ENCODE measurements around the gene RNF182. TPM values are rescaled to one million over a fixed set of nuclear protein-coding genes. Genes with fewer than 3 reads are reported as not detected.

The RNF182 gene
- total RNA-seq, 1 experiment from 2014 or later, result 3.7 TPM

- no peaks in the 10 kb centered on the region for H4K20me1 ChIP-seq (ENCODE audit: control insufficient read depth, insufficient read depth, insufficient read length)
- no peak overlapping the region for H2AK5ac ChIP-seq (ENCODE audit: insufficient read length, low read length)
- H4K8ac ChIP-seq (replicated peaks; ENCODE audit: insufficient read length, low read depth, low read length), result no peak overlapping the region
- H3T11ph ChIP-seq (ENCODE audit: low read length), result no peak overlapping the region
- no peak overlapping the region for H3K4ac ChIP-seq (ENCODE audit: low read depth, low read length)
- peaks cover 13% of the 10 kb centered on the region for H3K23me2 ChIP-seq (ENCODE audit: insufficient read length, low read depth, low read length, poor library complexity, severe bottlenecking)
- H2AFZ ChIP-seq (ENCODE audit: low read length), result no peak overlapping the region
- H3K23ac ChIP-seq (ENCODE audit: insufficient read length, low read depth, low read length), result no peak overlapping the region
- no peak overlapping the region for H4K5ac ChIP-seq (ENCODE audit: insufficient read length, low read depth, low read length)
- H2BK20ac ChIP-seq (ENCODE audit: low read depth, low read length, poor library complexity, severe bottlenecking), result no peak overlapping the region
- H2BK12ac ChIP-seq (ENCODE audit: insufficient read length, low read depth, low read length), result no peak overlapping the region
- no peaks in the 10 kb centered on the region for H3K79me1 ChIP-seq (ENCODE audit: insufficient read depth, low read depth, low read length, poor library complexity, severe bottlenecking)
- H2BK5ac ChIP-seq (ENCODE audit: insufficient read length, low read length), result no peak overlapping the region
- peaks cover 46% of the 10 kb centered on the region for H3K27me3 Mint-ChIP-seq (ENCODE audit: low read depth)
- H3K79me2 ChIP-seq (ENCODE audit: insufficient read depth, low read length), result no peaks in the 10 kb centered on the region
- H2BK15ac ChIP-seq (ENCODE audit: low read depth, low read length), result no peak overlapping the region
- H3K4me2 ChIP-seq (ENCODE audit: insufficient read depth, insufficient read length, low read length), result no peak overlapping the region
- H3K27ac ChIP-seq (ENCODE audit: insufficient read length, low read depth, low read length), result no peak overlapping the region
- H3K56ac ChIP-seq (ENCODE audit: insufficient read length, low read depth, low read length), result no peak overlapping the region
- H4K91ac ChIP-seq (ENCODE audit: insufficient read length, low read depth, low read length), result no peak overlapping the region
- peaks cover 0 to 6% (median 0%) of the 10 kb centered on the region in 3 experiments; a peak in 2 of 7 replicates for H3K36me3 Mint-ChIP-seq (ENCODE audit: insufficient read depth in 1 of 3, low read depth in 3 of 3)
- H3K4me3 Mint-ChIP-seq, result no peak overlapping the region
- no peak overlapping the region for H2BK120ac ChIP-seq (ENCODE audit: low read depth, low read length, poor library complexity, severe bottlenecking)
- H3K27me3 ChIP-seq (ENCODE audit: insufficient read depth, low read length), result peaks cover 4% of the 10 kb centered on the region; the same call in 1 of the 2 replicates
- H3K9me3 Mint-ChIP-seq, result no peaks in the 10 kb centered on the region
- no peak for DNase-seq
- no peaks in the 10 kb centered on the region for H3K9me3 ChIP-seq (ENCODE audit: control insufficient read depth, low read depth, low read length)
- H3K27ac Mint-ChIP-seq, result no peak overlapping the region
- peak; percentile 40; the same call in 2 of the 3 replicates for TF ChIP-seq CTCF (conservative IDR thresholded peaks at IDR 0.05)
- no peak overlapping the region for H3K9ac ChIP-seq (ENCODE audit: extremely low read depth, insufficient read length, low read length)
- H3K18ac ChIP-seq (ENCODE audit: insufficient read length, low read depth, low read length), result no peak overlapping the region
- WGBS (ENCODE audit: extremely low coverage, insufficient read length, low lambda C conversion rate), result no CpG with 5 or more reads among the region's 3 CpGs
- H3K14ac ChIP-seq (ENCODE audit: insufficient read depth, low read length), result no peak overlapping the region
- H3K4me1 Mint-ChIP-seq, result peaks cover 36 to 47% of the 10 kb centered on the region in 2 experiments
- H3K4me1 ChIP-seq (ENCODE audit: insufficient read depth, low read length), result no peaks in the 10 kb centered on the region; the same call in 1 of the 2 replicates
Observed at GRCh38 chr6:13927203-13927602, 2.5 kb downstream of the RNF182 start.
